Measurements from ENCODE around the gene PLAAT2. TPM values are rescaled to one million over a fixed set of nuclear protein-coding genes. Genes with fewer than 3 reads are reported as not detected.
A peak's percentile ranks its signal among the peaks of the same experiment; 100 is the strongest.

Gene PLAAT2
- total RNA-seq, 1 donor from 2014 or later, result not detected

DNA sequence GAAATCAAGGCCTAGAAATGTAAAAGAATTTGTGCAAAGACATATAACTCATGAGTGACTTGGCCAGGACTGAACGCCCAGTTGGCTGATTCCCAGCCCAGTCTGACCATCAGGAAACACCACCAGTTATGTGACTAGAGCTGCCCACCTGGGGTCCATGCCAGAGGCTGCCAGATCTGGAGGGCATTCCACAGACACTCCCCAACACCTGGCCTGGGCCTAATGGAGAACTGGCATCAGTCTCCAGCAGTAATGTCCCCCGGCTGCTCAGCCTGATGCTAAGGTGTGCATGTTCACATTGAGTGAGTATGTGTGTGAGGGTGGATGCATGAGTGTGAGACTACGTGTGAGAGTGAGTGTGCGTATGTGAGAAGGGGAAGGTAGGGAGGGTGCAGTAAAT, 35.4 kb upstream of the PLAAT2 start:
- H3K36me3 ChIP-seq, result peaks cover 3 to 28% of the 10 kb centered on the region in 2 donors
- H3K27me3 ChIP-seq, result no peaks in the 10 kb centered on the region
- peaks cover 3 to 15% of the 10 kb centered on the region in 2 donors for H3K4me1 ChIP-seq

DNA sequence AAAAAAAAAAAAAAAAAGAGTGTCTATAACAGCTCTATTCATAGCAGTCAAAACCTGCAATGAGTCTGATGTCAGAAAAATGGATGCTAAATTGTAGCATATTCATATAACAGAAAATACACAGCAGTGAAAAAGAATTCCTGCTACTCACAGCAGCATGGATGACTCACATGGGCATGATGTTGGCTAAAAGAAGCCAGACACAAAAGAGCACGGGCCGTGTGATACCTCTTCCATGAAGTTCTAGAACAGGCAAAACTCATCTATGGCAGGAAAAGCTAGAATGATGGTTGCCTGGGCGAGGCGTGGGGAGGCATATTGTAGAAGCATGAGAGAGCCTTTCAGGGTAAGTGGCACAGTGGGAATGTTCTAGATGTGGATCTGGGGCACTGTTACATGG, 32.1 kb upstream of the PLAAT2 start:
- H3K36me3 ChIP-seq, result peaks cover 21 to 55% of the 10 kb centered on the region in 2 donors
- intact Hi-C loops (cut with DNase I), result no loop called here
- no peak for DNase-seq (ENCODE audit: low spot score in 2 of 2)
- no peaks in the 10 kb centered on the region for H3K4me1 ChIP-seq
- H3K27ac ChIP-seq, result no peak overlapping the region
- H3K4me3 ChIP-seq, result no peak overlapping the region
- no peaks in the 10 kb centered on the region for H3K27me3 ChIP-seq
- H3K9me3 ChIP-seq, result no peaks in the 10 kb centered on the region
- TF ChIP-seq, protein P1, sequence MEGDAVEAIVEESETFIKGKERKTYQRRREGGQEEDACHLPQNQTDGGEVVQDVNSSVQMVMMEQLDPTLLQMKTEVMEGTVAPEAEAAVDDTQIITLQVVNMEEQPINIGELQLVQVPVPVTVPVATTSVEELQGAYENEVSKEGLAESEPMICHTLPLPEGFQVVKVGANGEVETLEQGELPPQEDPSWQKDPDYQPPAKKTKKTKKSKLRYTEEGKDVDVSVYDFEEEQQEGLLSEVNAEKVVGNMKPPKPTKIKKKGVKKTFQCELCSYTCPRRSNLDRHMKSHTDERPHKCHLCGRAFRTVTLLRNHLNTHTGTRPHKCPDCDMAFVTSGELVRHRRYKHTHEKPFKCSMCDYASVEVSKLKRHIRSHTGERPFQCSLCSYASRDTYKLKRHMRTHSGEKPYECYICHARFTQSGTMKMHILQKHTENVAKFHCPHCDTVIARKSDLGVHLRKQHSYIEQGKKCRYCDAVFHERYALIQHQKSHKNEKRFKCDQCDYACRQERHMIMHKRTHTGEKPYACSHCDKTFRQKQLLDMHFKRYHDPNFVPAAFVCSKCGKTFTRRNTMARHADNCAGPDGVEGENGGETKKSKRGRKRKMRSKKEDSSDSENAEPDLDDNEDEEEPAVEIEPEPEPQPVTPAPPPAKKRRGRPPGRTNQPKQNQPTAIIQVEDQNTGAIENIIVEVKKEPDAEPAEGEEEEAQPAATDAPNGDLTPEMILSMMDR (IDR thresholded peaks at IDR 0.05), result no peak

More for the DNA sequence above, 35.4 kb upstream of the PLAAT2 start:
- intact Hi-C loops (cut with DNase I), result no loop called here
- no peak overlapping the region for H3K4me3 ChIP-seq
- no peak for DNase-seq (ENCODE audit: low spot score in 2 of 2)
- no peaks in the 10 kb centered on the region for H3K9me3 ChIP-seq
- TF ChIP-seq, protein P1 (IDR thresholded peaks at IDR 0.05), result no peak
- H3K27ac ChIP-seq, result no peak overlapping the region

DNA sequence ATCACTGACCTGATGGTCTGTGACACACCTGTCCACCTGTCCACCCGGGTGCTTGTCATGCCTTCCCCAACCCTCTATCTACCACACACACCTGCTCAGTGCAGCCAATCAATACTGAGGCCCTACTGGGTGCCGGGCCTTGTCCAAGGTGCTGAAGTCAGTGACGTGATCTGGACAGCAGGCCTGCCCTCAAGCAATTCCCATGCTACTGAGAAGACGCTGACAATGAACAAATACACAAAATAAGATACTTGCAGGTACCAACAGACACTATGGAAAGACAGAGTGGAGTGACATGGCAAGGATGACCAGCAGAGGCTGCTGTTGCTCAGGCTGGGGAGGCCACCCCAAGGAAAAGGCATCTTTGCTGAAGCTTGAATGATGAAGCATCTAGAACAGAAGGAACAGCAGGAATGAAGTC, 29.8 kb upstream of the PLAAT2 start:
- intact Hi-C loops (cut with DNase I), result no loop called here
- Histone ChIP-seq H3K27me3 (no peaks in the 10 kb centered on the region), H3K9me3 (no peaks in the 10 kb centered on the region), H3K36me3 (peaks cover 31 to 74% of the 10 kb centered on the region in 2 donors), H3K27ac (no peak overlapping the region), H3K4me1 (no peaks in the 10 kb centered on the region), H3K4me3 (no peak overlapping the region)
- TF ChIP-seq, protein P1 (IDR thresholded peaks at IDR 0.05), result peak; percentile 20 to 36 (median 27)
- no peak for DNase-seq (ENCODE audit: low spot score in 2 of 2)

DNA sequence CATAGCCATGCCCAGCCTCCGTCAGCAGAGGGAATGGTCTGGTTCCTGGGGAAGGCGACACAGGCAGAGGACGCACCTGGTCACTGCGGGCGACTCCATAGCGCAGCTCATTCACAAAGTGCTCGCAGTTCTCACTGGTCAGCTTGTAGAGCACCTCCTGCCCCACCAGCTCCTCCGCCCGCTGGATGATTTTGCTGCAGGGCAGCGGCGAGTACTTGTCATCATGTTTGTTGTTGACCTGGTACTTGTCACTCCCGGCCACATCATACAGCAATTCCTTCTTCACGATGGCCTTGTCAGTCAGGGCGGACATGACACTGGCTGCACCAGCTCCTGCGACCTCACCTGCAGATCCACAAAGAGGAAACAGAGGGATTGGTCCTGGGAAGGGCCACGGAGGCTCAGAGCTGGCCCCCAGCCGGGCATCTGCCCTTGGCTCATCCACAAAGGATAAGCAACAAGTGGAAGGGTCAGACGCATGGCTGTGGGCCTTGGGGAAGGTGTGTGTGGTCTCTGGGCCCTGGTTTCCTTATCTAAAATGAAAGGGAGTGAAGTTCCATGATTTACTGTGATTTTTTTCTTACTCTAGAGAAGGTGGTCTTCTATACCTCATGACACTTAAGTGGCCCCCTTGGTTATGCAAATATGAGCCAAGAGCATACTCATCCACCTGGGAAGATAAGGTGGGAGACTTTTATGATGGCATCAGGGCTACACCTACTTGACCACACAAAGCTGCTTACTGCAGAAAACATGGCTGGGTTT, 27.0 kb upstream of the PLAAT2 start:
- TF ChIP-seq, protein P1 (IDR thresholded peaks at IDR 0.05), result no peak
- H3K27ac ChIP-seq, result no peak overlapping the region
- H3K4me1 ChIP-seq, result no peaks in the 10 kb centered on the region
- no peak for DNase-seq (ENCODE audit: low spot score in 2 of 2)
- H3K27me3 ChIP-seq, result no peaks in the 10 kb centered on the region
- no peak overlapping the region for H3K4me3 ChIP-seq
- no peaks in the 10 kb centered on the region for H3K9me3 ChIP-seq
- intact Hi-C loops (cut with DNase I), result no loop called here
- peaks cover 36 to 83% of the 10 kb centered on the region in 2 donors for H3K36me3 ChIP-seq

DNA sequence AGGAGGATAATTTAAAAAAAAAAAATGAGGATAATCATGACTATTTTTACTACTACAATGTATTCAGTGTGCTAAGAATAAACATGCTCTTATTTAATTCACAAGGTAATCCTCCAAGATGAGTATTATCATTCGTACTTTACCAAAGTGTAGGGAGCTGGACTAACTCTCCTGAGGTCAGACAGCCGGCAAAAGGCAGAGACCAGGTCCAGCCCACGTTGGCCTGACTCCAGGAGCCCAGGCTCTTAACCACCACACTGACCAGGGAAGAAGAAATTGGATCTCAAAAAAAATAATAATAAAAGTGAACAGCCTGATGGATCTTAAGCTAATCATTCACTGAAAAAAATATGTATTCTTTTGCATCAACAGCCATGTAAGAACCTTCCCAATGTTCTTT, 25.8 kb upstream of the PLAAT2 start:
- H3K36me3 ChIP-seq, result peaks cover 42 to 88% of the 10 kb centered on the region in 2 donors
- no peak for DNase-seq (ENCODE audit: low spot score in 2 of 2)
- no peaks in the 10 kb centered on the region for H3K4me1 ChIP-seq
- no peak overlapping the region for H3K27ac ChIP-seq
- TF ChIP-seq, protein P1 (IDR thresholded peaks at IDR 0.05), result no peak
- H3K27me3 ChIP-seq, result no peaks in the 10 kb centered on the region
- intact Hi-C loops (cut with DNase I), result no loop called here
- H3K4me3 ChIP-seq, result no peak overlapping the region
- H3K9me3 ChIP-seq, result no peaks in the 10 kb centered on the region
